Right ventricle myocardium superior (tissue), 1 donor: ENCODE measurements around the gene LRPAP1. TPM values are rescaled to one million over a fixed set of nuclear protein-coding genes. Genes with fewer than 3 reads are reported as not detected.
"Not testable (repeated sequence)": the region's sequence is repeated elsewhere in the genome, so short reads cannot be mapped to it uniquely, and the experiment has no call there.

Experiments
- ATAC-seq: fragments of 200-7000 bp; cut with Tn5 transposase; one replicate; pipeline ENCODE4 v1.9.1; 2020; ENCODE audit warnings: mild to moderate bottlenecking; ENCODE audit not compliant: poor library complexity
- DNase-seq: peaks from one replicate; pipeline ENCODE4 v3.0.0-alpha.2; 2020
- intact Hi-C: fragments of 100-400 bp; cut with DNase I; formaldehyde crosslinking; loops from one replicate; pipeline ENCODE4 v1.11.2; 2022
- total RNA-seq: library from RNA; stranded (reverse); fragmentation: NEBNext Ultra II Directional; extraction: Animal tissue kit (Norgen Biotek cat#: 25700); gene quantifications from one replicate; pipeline ENCODE4 v1.2.1, GENCODE V29; 2021
- donor health status: DM: no; HTN: yes; CAD: no; lungs with severe emphysema.

The LRPAP1 gene
- total RNA-seq, 1 donor from 2014 or later, result 280 TPM

DNA sequence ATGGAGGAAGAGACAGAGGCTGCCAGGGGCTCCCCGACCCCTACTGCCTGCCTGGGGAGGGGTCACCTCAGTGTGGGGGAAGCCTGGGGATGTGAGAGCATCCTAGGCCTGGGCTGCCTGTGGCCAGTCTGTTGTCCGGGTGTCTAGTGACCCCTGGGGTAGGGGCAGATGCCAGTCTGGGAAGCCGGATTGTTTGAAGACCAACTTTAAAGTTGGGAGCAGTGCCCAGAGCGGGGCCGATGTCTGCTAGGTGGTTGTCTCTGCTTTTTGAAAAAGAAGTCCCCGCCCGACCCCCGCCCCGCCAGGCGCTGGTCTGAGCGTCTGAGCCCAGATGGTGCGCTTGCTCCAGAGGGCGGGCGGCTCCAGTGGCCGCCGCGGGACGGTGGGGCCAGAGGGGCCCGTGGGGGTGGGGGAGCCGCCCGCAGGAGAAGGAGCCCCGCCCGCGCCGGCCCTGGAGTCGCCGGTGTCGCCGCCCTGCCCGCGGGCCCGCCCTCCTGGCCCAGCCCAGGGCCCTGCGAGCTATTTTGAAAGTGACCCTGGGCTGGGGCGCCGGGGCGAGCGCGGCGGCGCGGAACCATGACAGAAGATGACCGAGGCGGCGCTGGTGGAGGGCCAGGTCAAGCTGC is 69.3 kb downstream of the LRPAP1 start, which contains the start of gene DOK7:
Gene DOK7 (plus strand): TSS at position 517 of the 626 bp plus-strand sequence. CDS start 70 bp downstream, at position 587.
- DNase-seq (peak; percentile 78), ATAC-seq (peak; percentile 66)
- intact Hi-C loops, result no loop called here

DNA sequence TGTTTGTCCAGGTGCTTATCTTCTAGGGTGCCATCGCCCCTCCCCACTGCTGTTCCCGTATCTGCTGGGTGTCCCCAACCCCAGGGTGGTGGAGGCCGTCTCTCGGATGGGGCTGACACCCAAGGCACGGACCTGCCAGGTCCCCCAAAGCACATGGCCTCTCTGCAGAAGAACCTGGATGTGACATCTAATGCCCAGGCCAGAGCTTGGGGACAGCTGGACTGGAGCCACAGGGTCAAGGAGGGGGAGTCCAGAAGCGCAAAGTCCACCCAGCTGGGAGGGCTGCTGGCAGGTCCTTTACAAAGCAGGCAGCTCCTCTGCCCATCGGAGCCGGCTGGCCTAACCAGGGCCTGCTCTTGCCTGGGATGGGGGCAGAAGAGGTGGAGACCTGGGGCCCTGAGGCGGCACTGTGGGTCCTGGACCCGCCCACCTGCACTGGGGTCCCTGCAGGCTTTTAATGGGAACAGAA is 69.9 kb downstream of the LRPAP1 start:
- intact Hi-C loops, result no loop called here
- DNase-seq (no peak), ATAC-seq (no peak)

DNA sequence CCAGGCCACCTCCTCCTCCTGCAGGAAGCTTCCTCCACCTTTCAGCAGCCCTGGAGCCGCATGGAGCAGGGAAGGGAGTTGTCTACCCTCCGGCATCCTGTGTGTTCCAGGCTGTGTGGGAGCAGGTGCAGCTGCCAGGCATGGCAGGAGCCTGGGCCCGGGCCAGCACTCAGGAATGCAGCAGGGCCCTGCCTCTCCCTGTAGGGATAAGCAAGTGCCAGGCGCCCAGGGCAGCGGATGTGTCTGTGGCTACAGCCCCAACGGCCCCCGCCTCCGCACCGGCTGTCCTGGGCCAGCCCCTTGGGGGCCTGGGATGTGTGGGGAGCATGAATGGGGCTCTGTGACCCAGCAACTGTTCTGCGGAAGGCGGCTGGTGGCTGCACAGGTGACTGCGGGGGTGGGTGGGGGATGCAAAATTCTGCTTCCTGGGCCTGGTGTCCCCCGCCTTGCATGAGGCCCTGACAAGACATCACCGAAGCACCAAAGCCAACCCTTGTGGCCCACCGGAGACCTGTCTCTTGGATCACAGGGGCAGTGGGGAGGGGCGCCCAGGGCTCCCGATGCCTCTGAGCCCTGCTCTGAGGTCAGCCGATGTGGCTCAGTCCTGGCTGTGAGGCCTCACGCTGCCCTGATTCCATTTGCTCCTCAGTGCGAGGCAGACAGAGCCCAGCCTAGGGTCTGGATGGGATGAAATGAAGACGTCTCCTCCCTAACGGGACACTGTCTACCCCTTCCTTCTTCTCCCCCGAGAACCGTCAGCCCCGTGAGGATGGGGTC is 70.5 kb downstream of the LRPAP1 start:
- peak; percentile 81 for ATAC-seq
- intact Hi-C loops, result no loop called here
- DNase-seq, result peak; percentile 89

DNA sequence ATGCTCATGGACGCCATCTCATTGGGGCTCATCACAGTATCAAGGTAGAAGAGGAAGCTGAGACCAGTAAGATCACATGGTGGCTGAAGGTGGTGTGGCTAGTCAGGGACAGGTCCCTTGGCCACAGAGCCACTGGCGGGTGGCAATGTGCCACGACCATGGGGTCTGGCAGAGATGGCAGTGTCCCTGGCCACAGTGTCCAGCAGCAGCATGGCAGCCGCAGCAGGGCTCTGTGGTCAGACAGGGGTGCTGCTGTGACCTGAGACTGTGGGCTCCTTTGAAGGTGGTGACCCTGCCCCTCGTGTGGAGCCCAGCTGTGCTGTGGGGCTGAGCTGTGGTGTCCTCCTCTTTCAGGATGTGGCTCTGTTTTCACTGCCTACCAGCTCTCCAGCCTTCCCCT is 71.3 kb downstream of the LRPAP1 start:
- no peak for DNase-seq
- intact Hi-C loops, result no loop called here
- ATAC-seq, result no peak

DNA sequence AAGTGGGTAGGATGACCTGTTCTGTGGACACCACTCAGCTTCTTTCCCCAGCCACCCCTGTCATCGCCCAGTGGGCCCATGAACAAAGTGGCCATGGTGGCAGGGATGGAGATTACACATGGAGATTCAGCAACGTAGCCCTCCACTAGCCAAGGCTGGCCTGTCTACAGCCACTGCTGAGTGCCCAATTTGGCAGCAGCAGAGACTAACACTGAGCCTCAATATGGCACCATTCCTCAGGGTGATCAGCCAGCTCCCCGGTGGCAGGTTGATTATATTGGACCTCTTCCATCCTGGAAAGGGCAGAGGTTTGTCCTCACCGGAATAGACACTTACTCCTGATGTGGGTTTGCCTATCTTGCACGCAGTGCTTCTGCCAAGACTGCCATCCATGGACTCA is 73.1 kb downstream of the LRPAP1 start:
- ATAC-seq, intact Hi-C loops, DNase-seq: not testable (repeated sequence)

DNA sequence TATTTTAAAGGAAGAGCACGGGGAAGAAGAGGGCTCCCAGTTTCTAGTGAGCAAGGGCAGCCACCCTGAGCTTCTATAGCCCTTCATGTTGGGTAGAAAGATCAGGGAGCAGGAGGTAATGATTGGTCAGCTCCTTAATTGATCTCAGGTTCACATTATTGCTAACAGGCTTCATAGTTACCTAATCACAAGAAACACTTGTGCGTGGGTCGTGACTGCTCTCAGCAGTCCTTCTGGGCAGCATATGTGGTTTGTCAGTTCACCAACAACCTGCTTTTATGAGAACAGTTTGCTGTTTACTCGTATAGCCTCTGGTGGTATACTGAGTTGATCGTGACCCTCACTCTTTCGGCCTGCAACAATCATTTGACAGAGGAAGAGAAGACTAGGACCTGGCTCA is 73.9 kb downstream of the LRPAP1 start:
- intact Hi-C loops, result no loop called here
- no peak for ATAC-seq
- no peak for DNase-seq

DNA sequence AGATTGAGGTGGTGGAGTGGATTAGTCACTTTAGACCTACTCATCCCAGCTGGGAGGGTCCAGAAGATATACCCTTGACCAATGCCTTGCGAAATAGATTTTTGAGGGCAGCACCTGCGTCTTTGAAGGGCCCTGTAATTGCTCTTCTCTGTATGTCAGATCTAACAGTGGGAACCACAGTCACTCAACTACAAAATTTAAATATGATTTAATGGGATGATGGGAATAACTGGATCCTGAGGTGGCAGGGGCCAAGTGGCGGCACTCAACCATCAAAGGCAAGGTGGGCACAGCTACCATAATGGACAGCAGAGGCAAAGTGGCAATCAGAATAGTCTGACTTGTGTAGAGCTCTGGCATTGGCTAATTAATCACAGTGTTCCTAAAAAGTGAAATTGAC is 76.6 kb downstream of the LRPAP1 start:
- intact Hi-C loops, ATAC-seq, DNase-seq: not testable (repeated sequence)

Other genes starting within 250 kb of the LRPAP1 start
- gene RGS12, start 239.4 kb downstream of the LRPAP1 start, total RNA-seq, result 15.8 TPM
- gene HGFAC, start 90.5 kb downstream of the LRPAP1 start, total RNA-seq, result 1.9 TPM
- gene DOK7, start 69.1 kb downstream of the LRPAP1 start, total RNA-seq, result 33.7 TPM
- 6.2 TPM for gene ADRA2C, start 234.0 kb upstream of the LRPAP1 start, total RNA-seq